Neural crest cell (in vitro differentiated cells): ENCODE measurements around the gene ZCCHC14. TPM values are rescaled to one million over a fixed set of nuclear protein-coding genes. Genes with fewer than 3 reads are reported as not detected.

ENCODE experiments used
- DNase-seq: peaks from one replicate; pipeline ENCODE4 v3.0.0; 2021; ENCODE audit warnings: low read depth, mixed read lengths, low spot score
- H3K27ac Mint-ChIP-seq: one replicate; pipeline ENCODE4 v1.8.0; 2021; ENCODE audit warnings: mild to moderate bottlenecking, mixed read lengths; ENCODE audit not compliant: unreplicated experiment
- H3K27me3 Mint-ChIP-seq: 2 replicates; pipeline ENCODE4 v1.8.0; 2021; ENCODE audit warnings: low read depth, mild to moderate bottlenecking, mixed read lengths
- H3K36me3 Mint-ChIP-seq: 2 replicates; pipeline ENCODE4 v1.8.0; 2021; ENCODE audit warnings: low read depth, mild to moderate bottlenecking, mixed read lengths
- H3K4me1 Mint-ChIP-seq: 2 replicates; pipeline ENCODE4 v1.8.0; 2021; ENCODE audit warnings: mixed read lengths
- H3K4me3 Mint-ChIP-seq: one replicate; pipeline ENCODE4 v1.8.0; 2021; ENCODE audit warnings: mild to moderate bottlenecking, mixed read lengths
- H3K9me3 Mint-ChIP-seq: 2 replicates; pipeline ENCODE4 v1.8.0; 2021; ENCODE audit warnings: mixed read lengths
- CTCF ChIP-seq: fragments of 200-600 bp; sonication (generic); conservative IDR thresholded peaks from 2 replicates; pipeline ENCODE4 v1.5.0; 2021; ENCODE audit warnings: antibody characterized with exemption, mild to moderate bottlenecking
- total RNA-seq: library from RNA; stranded (reverse); gene quantifications from 2 replicates; pipeline ENCODE4 v1.2.1, GENCODE V29; 2021

Gene ZCCHC14
- total RNA-seq, 1 donor from 2014 or later = 45.5 TPM

- Mint-ChIP-seq H3K4me1 (peaks cover 34% of the 10 kb centered on the region), H3K4me3 (no peak overlapping the region), H3K27ac (no peak overlapping the region), H3K36me3 (no peaks in the 10 kb centered on the region), H3K27me3 (no peaks in the 10 kb centered on the region), H3K9me3 (no peaks in the 10 kb centered on the region)
- peak; percentile 6 for DNase-seq
- peak; percentile 64 for TF ChIP-seq CTCF
Observed at GRCh38 chr16:87461466-87461991, 31.3 kb downstream of the ZCCHC14 start.

DNA sequence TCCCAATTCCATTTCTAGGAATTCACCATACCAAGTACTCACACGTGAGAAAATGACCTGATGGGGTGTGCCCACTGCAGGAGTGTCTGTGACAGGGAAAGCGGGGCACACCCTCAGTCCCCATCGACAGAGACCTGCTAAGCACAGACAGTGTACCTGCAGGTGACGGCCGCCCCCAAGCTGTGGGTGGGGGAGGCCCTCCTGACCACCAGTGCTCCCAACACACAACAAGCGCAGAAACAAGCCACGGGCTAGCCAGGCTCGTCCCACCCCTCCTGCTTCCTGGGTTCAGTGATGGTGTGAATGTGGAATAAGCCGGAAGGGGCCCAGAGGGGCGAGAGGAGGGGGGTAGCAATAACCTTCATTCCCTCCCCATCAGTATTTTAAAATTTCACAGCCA is 31.9 kb downstream of the ZCCHC14 start:
- H3K4me3 Mint-ChIP-seq = no peak overlapping the region
- H3K9me3 Mint-ChIP-seq = no peaks in the 10 kb centered on the region
- H3K27me3 Mint-ChIP-seq = no peaks in the 10 kb centered on the region
- no peaks in the 10 kb centered on the region for H3K36me3 Mint-ChIP-seq
- H3K27ac Mint-ChIP-seq = no peak overlapping the region
- H3K4me1 Mint-ChIP-seq = peaks cover 28% of the 10 kb centered on the region
- no peak for TF ChIP-seq CTCF
- DNase-seq = no peak

- DNase-seq = no peak
- Mint-ChIP-seq H3K27ac (no peak overlapping the region), H3K9me3 (no peaks in the 10 kb centered on the region), H3K4me3 (no peak overlapping the region), H3K27me3 (no peaks in the 10 kb centered on the region), H3K36me3 (no peaks in the 10 kb centered on the region), H3K4me1 (peaks cover 18% of the 10 kb centered on the region)
- no peak for TF ChIP-seq CTCF
Observed at GRCh38 chr16:87459833-87460232, 33.0 kb downstream of the ZCCHC14 start.

DNA sequence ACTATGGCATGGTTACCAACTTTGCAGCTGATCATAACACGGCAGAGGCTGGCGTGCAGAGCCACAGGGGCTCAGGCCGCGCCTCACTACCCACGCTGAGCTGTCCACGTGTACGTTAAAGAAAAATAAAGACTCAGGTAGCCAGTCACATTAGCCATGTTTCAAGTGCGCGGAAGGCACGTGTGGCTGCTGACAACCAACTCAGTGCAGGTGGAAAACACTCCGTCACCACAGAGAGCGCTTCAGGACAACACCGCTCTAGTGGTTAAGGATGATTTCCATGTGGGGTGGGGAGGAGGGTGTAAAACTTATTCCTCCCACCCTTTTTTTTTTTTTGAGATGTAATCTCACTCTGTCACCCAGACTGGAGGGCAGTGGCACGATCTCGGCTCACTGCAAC is 33.8 kb downstream of the ZCCHC14 start:
- DNase-seq = no peak
- no peaks in the 10 kb centered on the region for H3K27me3 Mint-ChIP-seq
- no peak overlapping the region for H3K4me3 Mint-ChIP-seq
- no peaks in the 10 kb centered on the region for H3K36me3 Mint-ChIP-seq
- H3K27ac Mint-ChIP-seq = no peak overlapping the region
- peaks cover 11% of the 10 kb centered on the region for H3K4me1 Mint-ChIP-seq
- TF ChIP-seq CTCF = no peak
- no peaks in the 10 kb centered on the region for H3K9me3 Mint-ChIP-seq

GRCh38 chr16:87458424-87458915 is 34.4 kb downstream of the ZCCHC14 start:
- H3K36me3 Mint-ChIP-seq = no peaks in the 10 kb centered on the region
- H3K4me3 Mint-ChIP-seq = no peak overlapping the region
- no peak for DNase-seq
- no peaks in the 10 kb centered on the region for H3K27me3 Mint-ChIP-seq
- peak overlapping the region; percentile 57 for H3K27ac Mint-ChIP-seq
- H3K9me3 Mint-ChIP-seq = no peaks in the 10 kb centered on the region
- peaks cover 13% of the 10 kb centered on the region for H3K4me1 Mint-ChIP-seq
- no peak for TF ChIP-seq CTCF
